Central memory CD4-positive, alpha-beta T cell (primary cell): Measurements from ENCODE around the gene IFI27.

Experiments used
- DNase-seq: peaks from one replicate; pipeline ENCODE4 v3.0.0; 2022

Gene IFI27

GRCh38 chr14:94103554-94104150 lies 6.9 kb upstream of the IFI27 start:
- no peak for DNase-seq

- no peak for DNase-seq
These were observed 5.8 kb upstream of the IFI27 start for GRCh38 chr14:94104731-94105130.

GRCh38 chr14:94109915-94110250 lies 653 bp upstream of the IFI27 start:
- no peak for DNase-seq

GRCh38 chr14:94111276-94112095 lies 950 bp downstream of the IFI27 start:
- no peak for DNase-seq

GRCh38 chr14:94112513-94113063 lies 2.1 kb downstream of the IFI27 start:
- no peak for DNase-seq

GRCh38 chr14:94113073-94113472 lies 2.5 kb downstream of the IFI27 start:
- no peak for DNase-seq

- no peak for DNase-seq
These were observed 3.0 kb downstream of the IFI27 start for GRCh38 chr14:94113490-94113889.

GRCh38 chr14:94113908-94114588 lies 3.5 kb downstream of the IFI27 start:
- no peak for DNase-seq

- no peak for DNase-seq
These were observed 4.1 kb downstream of the IFI27 start for GRCh38 chr14:94114589-94115057.

- no peak for DNase-seq
These were observed 4.6 kb downstream of the IFI27 start for GRCh38 chr14:94115058-94115591.

- DNase-seq, result no peak
These were observed 5.1 kb downstream of the IFI27 start for GRCh38 chr14:94115631-94116030.

GRCh38 chr14:94116701-94117100 lies 6.2 kb downstream of the IFI27 start:
- DNase-seq, result no peak

GRCh38 chr14:94117856-94118255 lies 7.3 kb downstream of the IFI27 start:
- no peak for DNase-seq

- no peak for DNase-seq
These were observed 8.5 kb downstream of the IFI27 start for GRCh38 chr14:94119071-94119470.

- no peak for DNase-seq
These were observed 10.3 kb downstream of the IFI27 start for GRCh38 chr14:94120667-94121340.

GRCh38 chr14:94121485-94121884 lies 10.9 kb downstream of the IFI27 start:
- DNase-seq, result no peak

- DNase-seq, result no peak
These were observed 11.9 kb downstream of the IFI27 start for GRCh38 chr14:94122438-94122837.

- DNase-seq, result no peak
These were observed 12.8 kb downstream of the IFI27 start for GRCh38 chr14:94123296-94123695.

- DNase-seq, result no peak
These were observed 13.3 kb downstream of the IFI27 start for GRCh38 chr14:94123868-94124267.

GRCh38 chr14:94124582-94125377 lies 14.2 kb downstream of the IFI27 start:
- no peak for DNase-seq

- DNase-seq, result no peak
These were observed 15.3 kb downstream of the IFI27 start for GRCh38 chr14:94125659-94126418.
